Pancreas (tissue), 10 donors: ENCODE data around the gene BEND5. TPM values are rescaled to one million over a fixed set of nuclear protein-coding genes. Genes with fewer than 3 reads are reported as not detected.
A peak's percentile ranks its signal among the peaks of the same experiment; 100 is the strongest.

Source experiments
- ATAC-seq, 4 donors: fragments of 200-7000 bp; cut with Tn5 transposase; one replicate each; pipeline versions ENCODE4 v1.8.0 to v1.9.1; 2020; ENCODE audit warnings: mild to moderate bottlenecking in 4 of 4, moderate library complexity in 4 of 4
- DNase-seq, 6 donors: peaks; one replicate each; pipeline ENCODE4 v3.0.0-alpha.2; 2020
- FAIRE-seq: peaks from 2 replicates; lab custom pipeline; 2012; peaks lifted over from hg19 to GRCh38; lab: Jason Lieb, UNC
- H3K27ac ChIP-seq, 4 donors: fragments of 200-600 bp; sonication (generic); 1 replicate in 3 of 4; 2 replicates in 1 of 4; pipeline versions ENCODE4 v1.5.0 to v1.8.0; 2020
- H3K27me3 ChIP-seq, 4 donors: fragments of 200-600 bp; one replicate each; pipeline ENCODE4 v1.8.0; 2021
- H3K36me3 ChIP-seq, 3 donors: fragments of 200-600 bp; sonication (generic) in 1 of 3; one replicate each; pipeline versions ENCODE4 v1.5.0 to v1.8.0; 2020 to 2021
- H3K4me1 ChIP-seq, 3 donors: fragments of 200-600 bp; one replicate each; pipeline ENCODE4 v1.8.0; 2021
- H3K4me3 ChIP-seq, 4 donors: fragments of 200-600 bp; sonication (generic) in 2 of 4; one replicate each; pipeline versions ENCODE4 v1.5.0 to v1.8.0; 2020 to 2021
- H3K9me3 ChIP-seq, 4 donors: fragments of 200-600 bp; one replicate each; pipeline ENCODE4 v1.8.0; 2021
- CTCF ChIP-seq, 4 donors: fragments of 200-600 bp; sonication (generic) in 3 of 4; IDR thresholded peaks; one replicate each; pipeline versions ENCODE4 v1.5.0 to v1.8.0; 2021; ENCODE audit warnings: antibody characterized with exemption in 4 of 4
- WGBS, 2 donors: extraction: QIAGEN DNeasy Blood & Tissue Kit; methylation state at CpG; one replicate each; pipeline ENCODE4 v1.1.7; 2013; 5-methylcytosine and 5-hydroxymethylcytosine counted together
- intact Hi-C, 3 donors: fragments of 100-400 bp; cut with DNase I; formaldehyde crosslinking; loops; one replicate each; pipeline versions ENCODE4 v1.11.1 to v1.14.2; 2022
- polyA plus RNA-seq, 2 donors: library from polyadenylated mRNA; stranded (reverse); fragments of 200-250 nt; gene quantifications; one replicate each; pipeline ENCODE4 v1.2.3, GENCODE V29; 2013
- total RNA-seq, 6 donors: library from RNA; stranded (reverse); fragmentation: NEBNext Ultra II Directional in 4 of 6; extraction: Animal tissue kit (Norgen Biotek cat#: 25700) in 4 of 6; gene quantifications; one replicate each; pipeline versions ENCODE4 v1.2.1 to v1.2.4, GENCODE V29; 2021 to 2023
- donor health status: healthy with polysubstance abuse.
- donor health status: DM: no; HTN: no; CAD: no; lungs with moderate emphysema.
- donor health status: DM: no; HTN: no; CAD: no.
- donor health status: control.
- donor health status: control.
- donor health status: Bipolar disorder and iron deficiency.
- donor health status: DM: yes; HTN: yes; CAD: no.
- donor health status: DM: no; HTN: no; CAD: no.
- donor health status: DM: no; HTN: no; CAD: no.
- donor health status: DM: yes; HTN: yes; CAD: no.

Gene BEND5
- total and polyA plus RNA-seq, 8 donors: 1.8 to 16.2 (median 3.9) TPM

GRCh38 chr1:48761411-48761810 lies 15.3 kb downstream of the BEND5 start:
- H3K36me3 ChIP-seq: peaks cover 0 to 10% (median 0%) of the 10 kb centered on the region in 3 donors
- DNase-seq: no peak
- intact Hi-C loops: no loop called here
- TF ChIP-seq CTCF (IDR thresholded peaks at IDR 0.05): no peak
- no peaks in the 10 kb centered on the region for H3K9me3 ChIP-seq
- peak in 1 of 4 donors; percentile 49 for ATAC-seq
- H3K4me3 ChIP-seq: no peak overlapping the region
- no peak overlapping the region for H3K27ac ChIP-seq
- H3K27me3 ChIP-seq: no peaks in the 10 kb centered on the region
- H3K4me1 ChIP-seq: no peaks in the 10 kb centered on the region
- no peak for FAIRE-seq

DNA sequence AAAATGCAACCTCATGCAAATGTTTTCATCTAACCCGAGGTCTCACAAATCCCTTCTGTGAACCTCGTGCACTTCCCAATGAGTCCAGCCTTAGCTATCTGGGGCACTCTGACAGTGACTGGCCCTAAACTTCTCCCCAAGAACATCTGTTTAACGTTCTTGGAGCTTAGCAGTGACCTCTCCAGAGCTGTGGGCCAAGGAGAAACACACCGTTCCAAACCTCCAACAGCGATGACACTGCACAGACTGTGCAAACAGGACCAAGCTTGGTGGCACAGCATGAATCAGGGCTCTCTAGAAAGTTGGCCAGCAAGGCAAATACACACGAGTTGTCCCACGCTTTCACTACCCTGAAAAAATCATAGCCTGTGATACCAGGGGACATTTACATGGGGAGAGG lies 15.8 kb downstream of the BEND5 start:
- FAIRE-seq: no peak
- no peak for ATAC-seq
- no peaks in the 10 kb centered on the region for H3K9me3 ChIP-seq
- no peak for TF ChIP-seq CTCF (IDR thresholded peaks at IDR 0.05)
- no peak for DNase-seq
- 68 to 78% methylated on average over 7 of the region's 7 CpGs for WGBS, 2 donors
- no peak overlapping the region for H3K27ac ChIP-seq
- H3K4me1 ChIP-seq: no peaks in the 10 kb centered on the region
- H3K4me3 ChIP-seq: no peak overlapping the region
- H3K27me3 ChIP-seq: no peaks in the 10 kb centered on the region
- intact Hi-C loops: no loop called here
- peaks cover 0 to 10% (median 0%) of the 10 kb centered on the region in 3 donors for H3K36me3 ChIP-seq

DNA sequence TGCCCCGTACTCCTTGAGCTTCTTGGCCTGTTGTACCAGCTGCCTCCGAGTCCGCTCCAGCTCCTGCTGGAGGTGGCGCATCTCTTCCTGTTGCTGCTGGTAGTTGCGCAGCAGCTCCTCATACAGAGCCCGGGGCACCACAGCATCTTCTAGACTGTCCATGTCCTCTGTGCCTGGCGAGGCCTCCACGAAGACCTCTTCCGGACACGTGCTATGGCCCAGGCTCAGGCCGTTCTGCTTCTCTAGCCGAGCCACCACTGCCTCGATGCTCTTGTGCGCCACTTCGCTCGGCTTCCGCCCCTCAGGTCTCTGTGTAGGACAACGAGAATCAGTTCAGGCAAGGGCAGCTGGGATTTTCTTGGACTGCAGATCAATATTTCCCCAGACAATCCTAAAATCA lies 17.7 kb downstream of the BEND5 start:
- intact Hi-C loops: no loop called here
- H3K4me1 ChIP-seq: no peaks in the 10 kb centered on the region
- ATAC-seq: no peak
- H3K27ac ChIP-seq: no peak overlapping the region
- H3K9me3 ChIP-seq: no peaks in the 10 kb centered on the region
- peaks cover 0 to 10% (median 0%) of the 10 kb centered on the region in 3 donors for H3K36me3 ChIP-seq
- TF ChIP-seq CTCF (IDR thresholded peaks at IDR 0.05): no peak
- H3K27me3 ChIP-seq: no peaks in the 10 kb centered on the region
- no peak for FAIRE-seq
- peak in 1 of 6 donors; percentile 54 for DNase-seq
- 96 to 97% methylated on average over 18 of the region's 18 CpGs for WGBS, 2 donors
- H3K4me3 ChIP-seq: no peak overlapping the region

DNA sequence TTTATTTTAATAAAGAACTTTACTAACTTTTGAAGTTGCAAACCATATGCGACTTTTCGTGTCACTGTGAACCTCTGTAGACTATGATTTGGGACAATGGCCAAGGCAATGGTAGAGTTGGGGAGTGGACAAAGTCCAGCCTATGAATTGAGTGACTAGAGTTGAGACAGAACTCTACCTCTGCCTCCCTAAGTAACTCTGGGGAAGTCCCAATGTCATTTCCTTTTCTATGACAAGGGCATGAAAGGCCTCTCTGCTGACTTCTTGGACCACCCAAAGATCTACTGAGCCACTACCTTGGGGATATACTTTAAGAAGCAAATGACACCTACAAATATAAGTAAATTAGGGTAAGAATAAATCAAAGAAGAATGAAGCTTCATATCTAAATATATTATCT lies 19.3 kb downstream of the BEND5 start:
- H3K36me3 ChIP-seq: peaks cover 0 to 10% (median 0%) of the 10 kb centered on the region in 3 donors
- no peaks in the 10 kb centered on the region for H3K9me3 ChIP-seq
- intact Hi-C loops: no loop called here
- 92 to 96% methylated on average over 2 of the region's 2 CpGs for WGBS, 2 donors
- no peak overlapping the region for H3K27ac ChIP-seq
- no peak for TF ChIP-seq CTCF (IDR thresholded peaks at IDR 0.05)
- H3K4me1 ChIP-seq: no peaks in the 10 kb centered on the region
- no peaks in the 10 kb centered on the region for H3K27me3 ChIP-seq
- no peak for ATAC-seq
- no peak for FAIRE-seq
- no peak overlapping the region for H3K4me3 ChIP-seq
- DNase-seq: no peak

- no peaks in the 10 kb centered on the region for H3K9me3 ChIP-seq
- intact Hi-C loops: no loop called here
- DNase-seq (no peak), FAIRE-seq (no peak), ATAC-seq (no peak)
- no peak overlapping the region for H3K27ac ChIP-seq
- H3K4me3 ChIP-seq: no peak overlapping the region
- no peaks in the 10 kb centered on the region for H3K27me3 ChIP-seq
- TF ChIP-seq CTCF (IDR thresholded peaks at IDR 0.05): no peak
- WGBS, 2 donors: 95 to 100% methylated on average over 1 of the region's 1 CpG
- H3K4me1 ChIP-seq: no peaks in the 10 kb centered on the region
- H3K36me3 ChIP-seq: peaks cover 0 to 10% (median 0%) of the 10 kb centered on the region in 3 donors
Measured at GRCh38 chr1:48756683-48757316, 19.9 kb downstream of the BEND5 start.
